ENCODE results near the gene BTRC.

GRCh38 chr10:101452593-101452992 is 98.6 kb downstream of the BTRC start:
- TF ChIP-seq CTCF (IDR thresholded peaks at IDR 0.05; ENCODE audit: insufficient read depth, low read length) (no peak), REST (IDR thresholded peaks at IDR 0.05; ENCODE audit: insufficient replicate concordance, low read depth) (no peak)

Data from HL-60 (cell line).